SK-MEL-5 (cell line): ENCODE measurements around the gene PELI1. TPM values are rescaled to one million over a fixed set of nuclear protein-coding genes. Genes with fewer than 3 reads are reported as not detected.

Source experiments
- DNase-seq: peaks from one replicate; pipeline ENCODE4 v3.0.0-alpha.2; 2016; ENCODE audit warnings: low read depth, low spot score
- in situ Hi-C: cut with HindIII; loops from 2 replicates; pipeline ENCODE4 v1.10.0; 2016; ENCODE audit warnings: low sequenced_read_pairs, high pct_unique_total_duplicates, low pct_unique_long_range_greater_than_20kb
- total RNA-seq: library from RNA; depleted of rRNA; stranded (reverse); fragments of >200 nt; shearing (Covaris generic); gene quantifications from 2 replicates; pipeline ENCODE4 v1.2.3, GENCODE V29; 2014; rRNA removed

PELI1 gene
- total RNA-seq, 1 experiment from 2014 or later: 9.4 TPM

DNA sequence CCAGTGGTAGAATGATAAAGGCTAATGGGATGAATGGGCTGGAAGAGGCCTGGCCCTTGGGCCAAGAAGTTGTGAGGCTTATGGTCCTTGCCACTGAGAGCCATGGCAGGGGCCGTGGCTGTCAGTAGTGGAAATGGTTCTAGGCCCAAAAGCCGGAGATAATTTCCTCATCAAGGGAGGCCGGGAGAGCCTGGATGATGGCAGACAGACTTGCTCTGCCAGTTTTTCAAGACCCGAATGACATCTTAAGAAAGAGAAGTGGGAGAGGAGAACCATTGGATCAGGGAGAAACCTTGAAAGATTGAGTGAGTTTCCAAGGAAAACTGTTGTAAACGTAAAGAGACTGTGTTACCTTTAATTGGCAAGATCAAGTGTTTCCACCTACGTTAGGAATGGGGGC is 78.7 kb downstream of the PELI1 start:
- in situ Hi-C loops: no loop called here
- DNase-seq: no peak

- DNase-seq: no peak
- in situ Hi-C loops: no loop called here
These were observed 80.3 kb downstream of the PELI1 start for GRCh38 chr2:64063924-64064331.

GRCh38 chr2:64063454-64063853 is 80.8 kb downstream of the PELI1 start:
- in situ Hi-C loops: no loop called here
- DNase-seq: no peak

GRCh38 chr2:64062840-64063239 is 81.4 kb downstream of the PELI1 start:
- in situ Hi-C loops: no loop called here
- DNase-seq: no peak

- no peak for DNase-seq
- in situ Hi-C loops: no loop called here
These were observed 85.0 kb downstream of the PELI1 start for GRCh38 chr2:64059270-64059669.

GRCh38 chr2:64056021-64056420 is 88.2 kb downstream of the PELI1 start:
- in situ Hi-C loops: no loop called here
- DNase-seq: no peak

DNA sequence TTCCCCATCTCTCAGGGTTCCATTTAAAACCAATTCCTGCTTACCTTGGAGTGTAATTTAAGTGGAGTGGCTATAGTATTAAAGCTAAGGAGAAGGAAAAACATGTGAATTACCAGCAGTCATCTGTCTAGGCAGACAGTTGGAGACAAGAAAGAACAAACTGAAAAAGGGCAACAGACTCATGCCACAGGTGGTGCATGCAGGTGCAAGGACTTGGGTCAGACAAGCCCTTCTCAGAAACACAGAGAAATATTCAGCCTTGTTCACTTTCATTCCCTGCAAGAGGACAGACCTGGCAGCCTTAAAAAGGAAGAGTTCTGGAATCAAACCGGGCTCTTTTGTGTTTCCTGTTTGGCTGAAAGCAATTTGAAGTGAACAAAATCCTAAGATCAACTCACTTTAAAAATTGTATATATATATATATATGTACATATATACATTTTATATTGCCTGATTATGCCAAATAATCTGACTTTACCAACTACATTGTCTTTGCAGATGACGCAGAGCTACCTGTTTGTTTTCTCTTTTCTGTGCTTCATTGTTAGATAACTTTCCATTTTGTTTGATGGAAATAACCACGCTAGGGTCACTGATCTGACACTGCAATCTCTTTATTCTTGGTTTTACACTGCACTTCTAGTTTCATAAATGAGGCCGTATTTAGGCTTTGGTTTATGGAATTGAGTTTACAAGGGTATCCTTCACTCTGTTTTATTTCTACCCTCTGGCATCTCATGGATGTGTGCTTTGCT is 89.9 kb downstream of the PELI1 start:
- in situ Hi-C loops: no loop called here
- no peak for DNase-seq

GRCh38 chr2:64052463-64053241 is 91.6 kb downstream of the PELI1 start:
- DNase-seq: peak; percentile 74
- in situ Hi-C loops: no loop called here

GRCh38 chr2:64049633-64050220 is 94.5 kb downstream of the PELI1 start:
- in situ Hi-C loops: loop anchor here (25.0 kb wide), 2 partner anchors 263 to 513 kb away; no protein-coding TSS in a partner anchor
- peak; percentile 86 for DNase-seq

GRCh38 chr2:64045938-64046337 is 98.3 kb downstream of the PELI1 start:
- no peak for DNase-seq
- in situ Hi-C loops: loop anchor here (25.0 kb wide), 2 partner anchors 266 to 516 kb away; no protein-coding TSS in a partner anchor

Other genes with a start within 250 kb of the PELI1 start
- 31.8 and 32.4 TPM in 2 replicates for gene VPS54, start 125.0 kb downstream of the PELI1 start, total RNA-seq